Body of pancreas (tissue), 4 donors: ENCODE results near the gene RASL10B. TPM values are rescaled to one million over a fixed set of nuclear protein-coding genes. Genes with fewer than 3 reads are reported as not detected.
A peak's percentile ranks its signal among the peaks of the same experiment; 100 is the strongest.

ENCODE experiments used
- ATAC-seq: fragments of 150-250 bp; one replicate; pipeline ENCODE4 v1.9.1; 2016
- DNase-seq, 4 donors: peaks; one replicate each; pipeline ENCODE4 v3.0.0-alpha.2; 2019
- H3K27ac ChIP-seq, 4 donors: fragments of 200-600 bp; sonication (generic); 1 replicate in 3 of 4; 2 replicates in 1 of 4; pipeline versions ENCODE4 v1.5.1 to v1.6.1; 2016 to 2019; ENCODE audit warnings: mild to moderate bottlenecking in 1 of 4, mixed read lengths in 1 of 4, moderate library complexity in 1 of 4
- H3K27me3 ChIP-seq, 2 donors: fragments of 200-600 bp; sonication (generic); one replicate each; pipeline ENCODE4 v1.6.0; 2016; ENCODE audit warnings: mild to moderate bottlenecking in 1 of 2
- H3K36me3 ChIP-seq, 2 donors: fragments of 200-600 bp; sonication (generic); replicated peaks in 1 of 2; 2 replicates each; pipeline ENCODE4 v1.5.1; 2016; ENCODE audit warnings: low read depth in 2 of 2; ENCODE audit not compliant: insufficient read depth in 1 of 2
- H3K4me1 ChIP-seq: fragments of 200-600 bp; sonication (generic); one replicate; pipeline ENCODE4 v1.6.0; 2016
- H3K4me3 ChIP-seq, 2 donors: fragments of 200-600 bp; sonication (generic); 1 replicate in 1 of 2; 2 replicates in 1 of 2; pipeline ENCODE4 v1.5.1; 2016 to 2019
- H3K9me3 ChIP-seq, 3 donors: fragments of 200-600 bp; sonication (generic); 1 replicate in 2 of 3; 2 replicates in 1 of 3; pipeline ENCODE4 v1.5.1; 2016
- POLR2A ChIP-seq, 3 donors: fragments of 450-650 bp; IDR thresholded peaks; one replicate each; pipeline ENCODE4 v1.6.1; 2016; ENCODE audit warnings: antibody characterized with exemption in 3 of 3, mild to moderate bottlenecking in 2 of 3
- WGBS, 2 donors: methylation state at CpG; one replicate each; pipeline ENCODE4 v1.1.5; 2017; 5-methylcytosine and 5-hydroxymethylcytosine counted together
- intact Hi-C: fragments of 100-400 bp; cut with DNase I; formaldehyde crosslinking; loops from one replicate; pipeline ENCODE4 v1.15.1; 2023
- total RNA-seq, 2 donors: library from RNA; depleted of rRNA; stranded (reverse); fragments of >200 nt; gene quantifications; one replicate each; pipeline ENCODE4 v1.1.0, GENCODE V29; 2016
- TF ChIP-seq, protein P1 (sequence below), 7 experiments: fragments of 450-650 bp in 4 of 7; fragments of 200-600 bp in 3 of 7; sonication (generic) in 3 of 7; IDR thresholded peaks; one replicate each; pipeline ENCODE4 v1.5.1; 2016 to 2019; ENCODE audit warnings: antibody characterized with exemption in 7 of 7

RASL10B gene
- total RNA-seq, 2 donors from 2014 or later: 8.8 to 17.8 TPM

GRCh38 chr17:35761601-35762000, 30.2 kb downstream of the RASL10B start:
- ATAC-seq: no peak
- Histone ChIP-seq H3K4me3 (no peak overlapping the region), H3K9me3 (no peaks in the 10 kb centered on the region), H3K27me3 (no peaks in the 10 kb centered on the region), H3K36me3 (no peaks in the 10 kb centered on the region), H3K4me1 (peaks cover 11% of the 10 kb centered on the region), H3K27ac (no peak overlapping the region)
- TF ChIP-seq POLR2A (IDR thresholded peaks at IDR 0.05): no peak
- TF ChIP-seq, protein P1, sequence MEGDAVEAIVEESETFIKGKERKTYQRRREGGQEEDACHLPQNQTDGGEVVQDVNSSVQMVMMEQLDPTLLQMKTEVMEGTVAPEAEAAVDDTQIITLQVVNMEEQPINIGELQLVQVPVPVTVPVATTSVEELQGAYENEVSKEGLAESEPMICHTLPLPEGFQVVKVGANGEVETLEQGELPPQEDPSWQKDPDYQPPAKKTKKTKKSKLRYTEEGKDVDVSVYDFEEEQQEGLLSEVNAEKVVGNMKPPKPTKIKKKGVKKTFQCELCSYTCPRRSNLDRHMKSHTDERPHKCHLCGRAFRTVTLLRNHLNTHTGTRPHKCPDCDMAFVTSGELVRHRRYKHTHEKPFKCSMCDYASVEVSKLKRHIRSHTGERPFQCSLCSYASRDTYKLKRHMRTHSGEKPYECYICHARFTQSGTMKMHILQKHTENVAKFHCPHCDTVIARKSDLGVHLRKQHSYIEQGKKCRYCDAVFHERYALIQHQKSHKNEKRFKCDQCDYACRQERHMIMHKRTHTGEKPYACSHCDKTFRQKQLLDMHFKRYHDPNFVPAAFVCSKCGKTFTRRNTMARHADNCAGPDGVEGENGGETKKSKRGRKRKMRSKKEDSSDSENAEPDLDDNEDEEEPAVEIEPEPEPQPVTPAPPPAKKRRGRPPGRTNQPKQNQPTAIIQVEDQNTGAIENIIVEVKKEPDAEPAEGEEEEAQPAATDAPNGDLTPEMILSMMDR (IDR thresholded peaks at IDR 0.05): no peak
- intact Hi-C loops: no loop called here
- DNase-seq: no peak
- WGBS, 2 donors: 73 to 77% methylated on average over 5 of the region's 5 CpGs

DNA sequence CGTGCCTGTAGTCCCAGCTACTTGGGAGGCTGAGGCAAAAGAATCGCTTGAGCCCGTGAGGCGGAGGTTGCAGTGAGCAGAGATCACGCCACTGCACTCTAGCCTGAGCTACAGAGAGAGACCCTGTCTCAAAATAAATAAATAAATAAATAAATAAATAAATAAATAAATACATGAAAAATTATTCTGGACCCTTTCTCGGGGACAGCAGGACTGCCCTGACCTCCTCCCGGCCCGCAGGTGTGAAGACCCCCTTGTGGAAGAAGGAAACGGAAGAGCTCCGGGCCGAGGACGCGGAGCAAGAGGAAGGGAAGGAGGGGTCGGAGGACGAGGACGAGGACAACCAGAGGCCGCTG, 32.3 kb downstream of the RASL10B start:
- 33 to 34% methylated on average over 16 to 17 of the region's 17 CpGs for WGBS, 2 donors
- Histone ChIP-seq H3K4me3 (no peak overlapping the region), H3K27ac (peak overlapping the region in 1 of 4 donors; percentile 55), H3K9me3 (no peaks in the 10 kb centered on the region), H3K27me3 (no peaks in the 10 kb centered on the region), H3K4me1 (peaks cover 11% of the 10 kb centered on the region), H3K36me3 (no peaks in the 10 kb centered on the region)
- TF ChIP-seq, protein P1 (IDR thresholded peaks at IDR 0.05): no peak
- no peak for TF ChIP-seq POLR2A (IDR thresholded peaks at IDR 0.05)
- intact Hi-C loops: no loop called here
- no peak for DNase-seq
- ATAC-seq: no peak

- Histone ChIP-seq H3K36me3 (no peaks in the 10 kb centered on the region), H3K4me3 (peak overlapping the region; percentile 8 to 19), H3K27ac (peak overlapping the region in 3 of 4 donors; percentile 20 to 66 (median 55)), H3K27me3 (no peaks in the 10 kb centered on the region), H3K9me3 (no peaks in the 10 kb centered on the region), H3K4me1 (peaks cover 11% of the 10 kb centered on the region)
- WGBS, 2 donors: 3 to 8% methylated on average over 38 to 71 of the region's 75 CpGs
- ATAC-seq (peak; percentile 97), DNase-seq (peak; percentile 89 to 94 (median 90))
- intact Hi-C loops: no loop called here
- peak in 2 of 3 donors; percentile 27 to 34 for TF ChIP-seq POLR2A (IDR thresholded peaks at IDR 0.05)
- TF ChIP-seq, protein P1 (IDR thresholded peaks at IDR 0.05): peak; percentile 92 to 99 (median 97)
These were observed 32.9 kb downstream of the RASL10B start for GRCh38 chr17:35764123-35764991.

DNA sequence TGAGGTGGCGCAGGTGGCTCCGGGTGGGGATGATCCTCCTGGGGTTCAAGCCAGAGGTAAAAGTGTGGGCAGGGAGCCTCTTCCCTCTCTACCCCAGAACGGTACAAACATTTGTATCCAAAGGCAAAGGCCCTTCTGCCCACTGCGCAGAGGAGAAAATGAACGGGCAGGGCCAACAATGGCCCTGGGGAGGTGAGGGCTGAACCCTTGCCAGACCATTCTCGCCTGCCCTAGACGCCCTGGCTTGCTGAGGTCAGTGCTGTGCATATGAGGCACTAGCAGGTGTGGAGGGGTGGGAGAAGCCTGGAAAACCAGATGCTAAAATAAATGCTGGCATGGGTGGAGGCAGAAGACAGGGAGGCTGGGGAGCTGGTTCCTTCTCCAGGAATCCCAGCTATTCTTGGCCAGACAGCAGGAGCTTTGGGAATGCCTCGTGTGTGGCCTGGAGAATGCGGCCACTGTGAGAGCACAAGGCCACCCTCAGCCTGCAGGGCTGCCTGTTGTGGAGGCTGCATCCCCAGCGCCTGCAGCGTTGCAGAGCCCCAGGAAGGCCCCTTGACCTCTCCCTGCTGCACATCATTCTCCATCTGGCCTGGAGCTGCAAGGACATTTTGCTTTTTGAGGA, 33.8 kb downstream of the RASL10B start:
- Histone ChIP-seq H3K4me1 (peaks cover 11% of the 10 kb centered on the region), H3K4me3 (no peak overlapping the region), H3K27me3 (no peaks in the 10 kb centered on the region), H3K36me3 (no peaks in the 10 kb centered on the region), H3K9me3 (no peaks in the 10 kb centered on the region), H3K27ac (no peak overlapping the region)
- WGBS, 2 donors: 71 to 74% methylated on average over 11 of the region's 11 CpGs
- ATAC-seq: no peak
- DNase-seq: no peak
- TF ChIP-seq, protein P1 (IDR thresholded peaks at IDR 0.05): no peak
- TF ChIP-seq POLR2A (IDR thresholded peaks at IDR 0.05): no peak
- intact Hi-C loops: loop anchor here (5.0 kb wide), 1 partner anchor 42 kb away; the partner anchor contains the start of gene TAF15
